HG02588 (cell line): Measurements from ENCODE around the gene ELAVL2.

Experiments used
- ATAC-seq: cut with Tn5 transposase; IDR thresholded peaks from one replicate; pipeline ENCODE4 v1.9.1; 2021; ENCODE audit warnings: mild to moderate bottlenecking, moderate library complexity; ENCODE audit not compliant: unreplicated experiment

The ELAVL2 gene

GRCh38 chr9:23821375-23822181, 4.5 kb downstream of the ELAVL2 start:
- no peak for ATAC-seq

DNA sequence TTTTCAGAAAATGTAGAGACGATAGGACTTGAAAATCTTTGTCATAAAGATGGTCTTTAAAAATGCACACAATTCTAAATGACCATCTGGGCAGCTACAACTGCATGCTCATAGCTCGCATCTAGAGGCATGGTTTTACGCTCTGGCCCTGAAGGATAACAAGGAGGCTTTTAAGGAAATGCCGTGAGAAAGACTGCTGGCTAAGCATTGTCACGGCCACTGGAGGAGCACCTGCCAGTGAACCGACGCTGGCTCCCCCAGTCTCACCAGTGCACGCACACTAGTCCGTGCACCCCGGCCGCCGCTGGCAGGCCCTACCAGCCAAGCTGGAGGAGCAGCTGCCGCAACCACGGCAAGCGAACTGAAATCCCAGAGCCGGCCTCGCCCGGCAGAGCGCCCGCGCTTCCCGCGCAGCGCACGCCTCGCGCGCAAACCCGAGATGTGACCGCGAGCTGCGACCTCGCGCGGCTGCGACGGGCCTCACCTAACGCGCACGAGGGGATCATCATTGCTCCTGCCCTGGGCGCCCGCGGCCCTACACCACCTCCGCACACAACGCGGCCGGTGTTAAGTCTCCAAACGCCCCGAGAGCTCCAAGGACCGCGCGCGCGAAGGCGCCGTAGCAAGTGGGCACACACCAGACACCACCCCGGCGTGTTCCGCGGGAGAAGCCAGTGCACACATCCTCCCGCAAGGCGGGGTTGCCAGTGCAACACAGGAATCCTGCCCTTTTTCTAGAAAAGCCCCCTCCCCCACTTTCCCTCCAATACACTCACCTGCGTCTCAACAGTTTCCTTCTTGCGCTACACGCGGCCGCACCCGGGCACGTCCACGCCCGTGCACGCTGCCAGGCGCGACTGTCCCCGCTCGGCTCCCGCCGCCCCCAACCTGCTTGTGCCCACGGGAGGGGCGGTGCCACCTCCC, 5.3 kb downstream of the ELAVL2 start:
- ATAC-seq = no peak

GRCh38 chr9:23819403-23819802, 6.6 kb downstream of the ELAVL2 start:
- ATAC-seq = no peak

DNA sequence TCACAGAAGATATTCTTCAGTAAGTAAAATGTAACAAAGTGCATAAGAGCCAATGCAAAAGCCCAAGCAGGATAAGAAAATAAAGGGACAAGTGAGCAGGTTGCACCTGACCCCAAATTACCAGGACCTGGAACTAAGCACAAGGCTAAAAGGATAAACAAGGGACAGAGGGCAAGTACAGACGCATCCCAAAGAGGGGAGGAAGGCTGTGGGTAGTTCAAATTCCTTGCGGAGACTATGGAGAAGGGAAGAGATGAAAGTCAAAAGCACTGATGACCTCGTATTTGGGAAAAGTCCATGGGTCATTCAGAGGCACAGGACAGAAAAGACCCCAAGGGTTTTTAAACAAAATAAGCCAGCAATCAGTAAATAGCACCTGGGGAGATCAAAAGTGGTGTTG, 11.8 kb downstream of the ELAVL2 start:
- no peak for ATAC-seq

GRCh38 chr9:23812673-23813072, 13.4 kb downstream of the ELAVL2 start:
- ATAC-seq = no peak

GRCh38 chr9:23811633-23812032, 14.4 kb downstream of the ELAVL2 start:
- ATAC-seq = no peak

DNA sequence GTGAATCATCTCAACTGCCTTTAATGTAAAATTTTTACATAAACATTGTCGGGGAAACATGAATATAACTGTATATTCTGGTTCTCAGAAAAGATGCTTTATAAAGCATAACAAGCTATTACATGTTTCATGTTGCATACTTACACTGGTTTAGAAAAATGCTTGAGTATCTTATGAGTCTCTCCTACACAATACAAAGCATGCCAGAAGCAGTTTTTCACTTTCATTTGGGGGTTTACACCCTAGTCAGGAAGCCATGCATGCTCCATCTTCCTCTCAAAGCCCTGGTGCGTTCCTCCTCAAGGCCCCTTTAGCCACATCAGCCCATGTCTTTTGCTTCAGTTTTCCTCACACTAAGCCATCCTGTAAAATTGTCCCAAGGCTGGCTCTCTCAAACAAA, 22.8 kb downstream of the ELAVL2 start:
- ATAC-seq = no peak

- no peak for ATAC-seq
Measured at GRCh38 chr9:23801523-23801922, 24.5 kb downstream of the ELAVL2 start.

DNA sequence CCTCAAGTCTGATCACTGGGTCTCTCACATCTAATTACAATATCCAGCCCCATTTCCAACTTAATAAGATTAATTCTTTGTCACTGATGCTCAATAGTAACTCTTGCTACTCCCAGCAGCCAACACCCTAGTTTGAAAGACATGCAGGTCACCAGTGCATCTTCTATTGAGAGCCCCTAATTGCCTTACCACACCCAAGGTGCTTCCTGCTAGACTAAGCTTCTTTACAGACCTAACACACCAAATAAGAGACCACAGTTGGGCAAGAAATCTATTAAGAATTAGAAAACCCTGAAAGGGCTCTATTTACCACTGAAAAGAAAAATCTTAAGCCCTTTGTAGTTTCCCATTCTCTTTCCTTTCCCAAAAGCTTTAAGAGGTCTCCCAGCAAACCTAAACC, 26.5 kb downstream of the ELAVL2 start:
- ATAC-seq = no peak

- ATAC-seq = no peak
Measured at GRCh38 chr9:23798325-23798724, 27.7 kb downstream of the ELAVL2 start.

DNA sequence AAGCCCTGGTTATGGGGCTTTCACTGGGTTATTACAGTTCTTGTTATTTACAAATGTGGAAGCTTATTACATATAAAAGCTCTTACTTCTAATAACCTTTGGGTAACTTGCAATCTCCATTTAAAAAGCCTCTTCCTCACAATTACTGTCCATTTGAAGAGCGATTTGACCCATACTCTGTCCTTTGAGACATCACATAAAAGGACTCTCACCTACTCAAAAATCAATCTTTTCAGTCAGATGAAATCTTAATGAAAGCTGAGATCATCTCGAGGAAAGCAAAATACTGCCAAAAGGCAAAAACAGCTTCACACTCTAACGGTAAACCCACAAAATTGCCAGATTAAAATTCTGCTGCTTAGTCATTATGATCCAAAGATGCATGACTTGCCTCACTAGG, 29.8 kb downstream of the ELAVL2 start:
- no peak for ATAC-seq

DNA sequence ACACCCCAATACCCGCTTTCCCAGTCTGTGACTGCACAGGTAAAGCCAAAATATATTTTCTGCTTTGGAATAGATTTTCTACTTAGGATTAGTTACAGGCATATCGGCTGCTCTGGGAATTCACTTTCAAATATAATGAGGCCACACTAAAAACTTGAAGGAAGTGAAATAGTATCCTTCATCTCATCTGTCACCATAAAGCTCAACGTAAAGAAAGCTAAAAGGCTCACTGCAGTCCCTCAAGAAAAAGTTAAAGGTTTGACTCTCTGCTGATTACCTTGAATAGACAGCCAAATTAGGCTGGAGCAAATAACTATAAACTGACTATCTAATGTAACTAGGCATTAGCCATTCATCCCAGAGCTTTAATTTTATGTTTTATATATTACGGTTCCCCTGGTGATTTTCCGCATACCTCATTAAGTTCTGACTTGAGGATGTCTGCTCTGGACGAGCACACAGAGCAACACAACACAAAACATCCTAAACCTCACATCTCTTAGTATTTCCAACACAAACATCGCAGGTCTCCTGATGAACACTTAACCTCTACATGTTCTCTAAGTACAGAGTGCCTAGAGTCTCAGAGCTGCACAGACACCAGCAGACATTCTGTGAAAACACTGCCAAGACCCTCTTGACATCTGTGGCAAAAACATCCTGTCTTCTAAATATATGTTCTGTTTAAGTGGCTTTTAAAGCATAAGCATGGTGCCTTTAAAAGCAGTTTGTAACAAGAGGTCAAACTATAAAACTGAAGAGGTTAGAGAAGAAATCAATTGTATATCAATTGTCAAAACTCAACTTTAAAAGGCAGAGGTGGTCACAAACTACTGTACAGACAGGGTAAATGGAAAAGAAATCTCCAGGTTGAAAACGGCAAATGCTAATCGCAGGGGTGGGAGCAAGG, 35.4 kb downstream of the ELAVL2 start:
- no peak for ATAC-seq

GRCh38 chr9:23789529-23790254, 36.3 kb downstream of the ELAVL2 start:
- ATAC-seq = no peak

- no peak for ATAC-seq
Measured at GRCh38 chr9:23784962-23785361, 41.1 kb downstream of the ELAVL2 start.

DNA sequence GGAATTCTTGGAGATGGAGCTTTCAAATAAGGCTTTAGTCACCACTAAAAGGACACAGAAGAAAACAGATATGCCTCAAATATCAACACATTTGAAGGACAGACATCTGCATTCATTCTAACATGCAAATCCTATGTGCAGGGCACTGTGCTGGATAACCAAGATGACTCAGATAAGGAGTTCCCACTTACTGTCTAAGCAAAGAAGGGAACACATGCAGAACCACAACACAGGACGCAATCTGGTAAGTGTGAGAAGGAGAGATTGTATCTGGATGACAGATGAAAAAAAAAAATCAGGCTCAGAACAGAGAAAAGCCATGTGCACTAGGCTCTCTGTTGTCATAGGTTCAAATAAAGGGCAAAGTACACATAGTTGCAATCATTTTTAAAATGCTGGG, 42.5 kb downstream of the ELAVL2 start:
- no peak for ATAC-seq

DNA sequence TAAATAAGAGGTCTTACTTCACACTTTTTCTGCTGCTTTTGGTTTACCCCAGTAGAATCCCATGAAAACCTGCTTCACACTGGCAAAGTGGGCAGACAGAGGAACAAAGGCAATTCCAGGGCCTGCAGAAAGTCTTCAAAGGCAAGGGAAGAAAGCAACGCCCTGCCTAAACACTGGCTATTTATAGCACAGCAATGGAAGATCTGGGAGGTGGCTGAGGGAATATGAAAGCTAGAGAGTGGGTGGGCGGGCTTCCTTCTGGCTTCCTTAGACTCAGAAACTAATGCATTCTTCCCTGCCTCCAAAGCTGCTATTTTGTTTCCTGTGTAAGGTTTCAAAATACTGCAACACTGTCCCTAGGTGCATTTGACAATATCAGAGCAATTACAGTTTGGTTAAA, 46.8 kb downstream of the ELAVL2 start:
- no peak for ATAC-seq

- ATAC-seq = no peak
Measured at GRCh38 chr9:23777328-23777727, 48.7 kb downstream of the ELAVL2 start.

DNA sequence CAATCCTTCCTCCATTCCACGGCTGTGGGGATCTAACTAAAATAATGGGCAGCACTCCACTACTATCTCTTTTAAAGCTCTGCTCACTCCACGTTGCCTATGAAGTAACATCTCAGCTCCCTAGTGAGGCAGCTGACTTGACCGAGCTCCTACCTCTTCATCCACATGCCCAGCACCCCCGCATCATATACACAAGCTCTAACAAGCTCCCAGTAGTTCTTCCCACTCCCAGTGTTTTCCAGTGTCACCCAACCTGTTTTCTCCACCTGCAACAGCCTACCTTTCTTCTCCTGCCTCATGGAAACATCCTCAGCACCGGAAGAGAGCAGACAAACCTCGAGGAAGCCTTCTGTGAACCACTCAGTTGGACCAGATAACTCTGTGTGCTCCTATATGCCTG, 50.5 kb downstream of the ELAVL2 start:
- no peak for ATAC-seq

- no peak for ATAC-seq
Measured at GRCh38 chr9:23774266-23774665, 51.8 kb downstream of the ELAVL2 start.

GRCh38 chr9:23772385-23772783, 53.7 kb downstream of the ELAVL2 start:
- no peak for ATAC-seq
